HG03095 (cell line): ENCODE results near the gene ILF2.
"Not testable (repeated sequence)": the region's sequence is repeated elsewhere in the genome, so short reads cannot be mapped to it uniquely, and the experiment has no call there.

Source experiments
- ATAC-seq: cut with Tn5 transposase; IDR thresholded peaks from one replicate; pipeline ENCODE4 v1.9.1; 2021; ENCODE audit warnings: moderate library complexity; ENCODE audit not compliant: unreplicated experiment

The ILF2 gene

DNA sequence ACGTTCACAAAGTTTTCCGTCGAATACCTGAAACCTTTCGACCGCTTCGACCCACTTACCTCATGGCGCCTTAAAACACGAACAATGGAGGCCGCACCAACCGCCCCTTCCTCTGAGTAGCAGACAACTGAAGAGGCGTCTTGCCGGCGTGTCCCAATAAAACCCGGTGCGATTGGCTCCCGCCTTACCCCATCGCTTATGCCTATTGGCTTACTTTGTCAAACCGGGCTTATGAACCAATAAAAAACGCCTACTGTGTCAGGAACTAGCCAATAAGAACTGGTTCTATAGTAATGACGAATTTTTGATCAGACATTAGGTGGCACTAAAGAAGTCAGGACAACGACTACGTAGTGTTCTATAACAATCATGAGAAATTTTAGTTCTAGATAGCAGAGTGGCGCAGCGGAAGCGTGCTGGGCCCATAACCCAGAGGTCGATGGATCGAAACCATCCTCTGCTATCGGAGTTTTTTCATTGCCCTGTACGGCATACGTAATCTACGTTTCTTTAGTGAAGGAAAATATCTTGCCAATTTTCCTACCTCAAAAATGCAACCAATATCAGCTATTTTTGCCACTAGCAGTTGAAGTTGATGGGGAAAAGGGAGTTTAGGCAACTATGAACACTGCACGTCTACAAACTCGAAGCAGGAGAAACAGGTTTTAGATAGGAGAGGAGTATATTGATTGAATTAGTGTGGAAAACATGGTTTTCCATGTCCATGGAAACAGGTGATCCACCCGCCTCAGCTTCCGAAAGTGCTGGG lies at the start of gene ILF2:
TSS of gene ILF2 (minus strand) at position 135 of the 769 bp plus-strand sequence. CDS start at position 64, 71 bp downstream.
- peak; percentile 91 for ATAC-seq

DNA sequence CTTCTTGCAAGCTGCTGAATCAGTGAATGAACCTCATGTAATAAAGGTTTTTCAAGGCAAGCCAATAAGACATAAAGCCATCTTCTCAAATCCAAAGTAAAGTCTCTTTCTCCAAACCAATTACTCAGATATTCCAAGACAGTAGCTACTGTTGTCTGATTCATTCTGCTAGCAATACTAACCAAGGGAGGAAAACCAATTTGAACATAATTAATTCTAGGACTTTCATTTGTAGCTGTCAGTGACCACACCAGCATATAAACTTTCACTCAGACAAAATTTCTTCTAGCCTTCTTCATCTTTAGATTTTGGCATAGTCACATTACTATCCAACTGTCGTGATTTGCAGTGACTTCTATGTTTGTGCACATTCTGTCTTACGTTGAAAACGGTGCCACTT lies 46.5 kb upstream of the ILF2 start:
- no peak for ATAC-seq

DNA sequence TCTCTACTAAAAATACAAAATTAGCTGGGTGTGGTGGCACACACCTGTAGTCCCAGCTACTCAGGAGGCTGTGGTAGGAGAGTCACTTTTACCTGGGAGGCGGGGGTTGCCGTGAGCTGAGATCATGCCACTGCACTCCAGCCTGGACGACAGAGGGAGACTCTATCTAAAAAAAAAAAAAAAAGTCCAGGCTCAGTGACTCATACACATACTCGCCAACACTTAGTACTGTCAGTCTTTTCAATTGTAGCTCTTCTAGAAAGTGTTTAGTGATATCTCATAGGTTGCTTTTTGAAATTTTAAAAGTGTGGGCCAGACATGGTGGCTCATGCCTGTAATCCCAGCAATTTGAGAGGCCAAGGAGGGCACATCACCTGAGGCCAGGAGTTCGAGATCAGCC lies 45.4 kb upstream of the ILF2 start:
- not testable (repeated sequence) for ATAC-seq

DNA sequence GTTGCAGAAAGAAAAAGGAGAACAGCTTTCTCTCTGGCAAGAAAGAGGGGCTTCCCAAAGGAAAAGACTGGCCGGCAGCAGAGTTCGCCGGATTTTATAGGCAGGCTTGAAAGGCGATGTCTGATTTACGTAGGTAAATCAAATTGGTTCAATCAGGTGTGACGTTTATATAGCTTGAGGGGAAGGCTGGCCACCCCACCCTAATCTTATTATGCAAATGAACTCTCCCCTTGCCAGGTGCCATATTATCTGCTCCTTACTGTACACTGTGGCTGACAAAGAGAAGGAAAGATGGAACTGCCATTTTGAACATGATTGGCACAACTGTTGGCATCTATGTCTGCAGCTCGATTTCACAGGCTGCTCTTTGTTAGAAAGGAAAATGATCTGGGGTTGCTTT lies 40.2 kb upstream of the ILF2 start:
- no peak for ATAC-seq

DNA sequence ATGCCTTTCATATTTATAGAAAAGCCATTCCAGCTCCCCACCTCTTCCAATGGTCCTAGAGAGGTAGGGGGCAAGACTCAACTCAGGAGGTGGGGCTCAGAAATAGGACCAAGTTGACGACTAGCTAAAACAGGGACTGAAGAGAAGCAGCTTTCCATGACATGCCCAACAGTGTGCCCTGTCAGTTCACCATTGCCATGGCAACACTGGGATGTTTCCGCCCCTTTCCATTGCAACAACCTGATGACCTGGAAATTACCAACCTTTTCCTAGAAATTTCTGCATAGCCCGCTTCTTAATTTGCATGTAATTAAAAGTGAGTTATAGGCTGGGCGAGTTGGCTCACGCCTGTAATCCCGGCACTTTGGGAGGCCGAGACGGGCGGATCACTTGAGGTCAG lies 34.7 kb upstream of the ILF2 start:
- ATAC-seq, result no peak

DNA sequence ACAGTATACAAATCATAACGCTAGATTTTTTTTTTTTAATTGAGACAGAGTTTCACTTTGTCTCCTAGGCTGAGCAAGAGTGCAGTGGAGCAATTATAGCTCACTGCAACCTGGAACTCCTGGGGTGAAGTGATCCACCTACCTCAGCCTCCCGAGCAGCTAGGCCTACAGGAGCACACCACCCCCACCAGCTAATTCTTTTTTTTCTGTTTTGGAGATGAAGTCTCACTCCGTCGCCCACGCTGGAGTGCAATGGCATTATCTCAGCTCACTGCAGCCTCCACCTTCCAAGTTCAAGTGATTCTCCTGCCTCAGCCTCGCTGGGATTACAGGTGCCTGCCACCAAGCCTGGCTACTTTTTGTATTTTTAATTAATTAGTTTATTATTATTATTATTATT lies 29.0 kb upstream of the ILF2 start:
- no peak for ATAC-seq

DNA sequence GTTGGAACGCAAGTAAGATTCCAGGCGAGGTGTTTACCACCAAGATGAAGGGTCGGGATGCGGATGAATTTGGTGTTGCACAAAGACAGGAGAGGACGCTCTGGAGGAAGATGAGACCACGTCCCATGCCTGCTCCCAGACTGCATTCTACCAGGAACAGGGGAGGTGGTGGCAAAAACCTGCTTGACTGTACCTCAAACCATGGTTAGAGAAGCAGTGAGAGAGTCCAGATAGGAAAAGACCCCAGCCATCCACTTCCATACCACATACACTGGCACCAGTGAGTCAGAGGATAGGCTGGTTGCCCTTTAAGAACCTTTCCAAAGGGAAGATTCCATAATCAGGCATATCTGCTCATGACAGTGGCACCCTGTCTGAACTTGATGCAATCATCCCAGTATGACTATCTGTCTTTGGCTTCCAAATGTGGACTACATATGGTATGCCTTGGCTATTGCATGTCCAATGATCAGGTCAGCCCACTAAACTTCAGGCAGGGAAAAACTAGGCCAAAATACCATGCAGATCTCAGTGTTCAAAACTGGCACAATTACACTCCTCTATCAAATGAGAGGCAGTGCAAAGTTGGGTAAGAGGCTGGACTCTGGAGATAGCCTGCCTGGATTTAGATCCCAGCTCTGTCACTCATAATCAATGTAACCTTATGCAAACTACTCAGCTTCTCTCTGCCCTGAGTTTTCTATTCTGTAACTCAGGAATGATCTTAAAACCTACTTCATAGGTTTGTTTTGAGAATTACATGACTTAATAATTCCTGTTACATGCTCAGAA lies 28.3 kb upstream of the ILF2 start:
- no peak for ATAC-seq

DNA sequence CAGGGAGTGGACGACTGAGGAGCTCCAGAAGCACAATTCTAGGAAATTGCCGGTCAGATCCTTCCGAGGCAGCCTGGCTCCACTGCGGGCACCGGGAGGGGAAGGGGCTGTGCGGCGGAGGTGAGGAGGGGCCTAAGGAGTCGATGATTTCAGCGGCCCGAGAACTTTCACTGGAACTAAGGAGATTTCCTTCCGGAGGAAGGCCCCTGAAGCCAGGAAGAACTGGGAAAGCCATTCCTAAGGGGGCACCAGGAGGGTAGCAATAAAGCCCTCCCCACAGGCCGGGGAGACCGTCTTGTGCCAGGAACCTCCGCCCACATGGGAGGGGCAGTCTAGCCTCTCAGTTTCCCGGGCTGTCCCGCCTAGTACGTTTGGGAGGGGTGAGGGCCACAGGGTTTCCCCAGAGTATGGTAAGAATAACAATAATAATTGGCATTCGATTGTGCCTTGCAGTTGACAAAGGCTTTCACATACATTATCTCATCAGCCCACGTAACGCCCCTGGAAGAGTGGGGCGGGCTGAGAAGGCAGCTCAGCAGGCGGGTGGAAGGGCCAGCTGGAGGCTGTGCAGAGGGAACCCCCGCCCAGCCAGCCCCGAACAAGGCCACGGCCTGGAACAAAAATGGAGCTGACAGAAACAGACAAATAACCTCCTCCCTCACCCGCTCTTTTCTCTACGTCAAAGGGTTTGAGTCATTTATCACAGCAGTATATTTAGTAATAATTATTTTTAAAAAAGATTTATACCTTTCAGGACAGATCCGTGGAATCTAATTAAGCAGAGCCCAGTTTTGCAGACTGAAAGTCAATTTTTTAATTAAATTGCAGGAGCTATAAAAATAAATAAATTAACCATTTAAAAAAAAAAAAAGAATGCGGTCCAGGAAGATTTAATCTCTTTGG lies 27.5 kb upstream of the ILF2 start:
- no peak for ATAC-seq

DNA sequence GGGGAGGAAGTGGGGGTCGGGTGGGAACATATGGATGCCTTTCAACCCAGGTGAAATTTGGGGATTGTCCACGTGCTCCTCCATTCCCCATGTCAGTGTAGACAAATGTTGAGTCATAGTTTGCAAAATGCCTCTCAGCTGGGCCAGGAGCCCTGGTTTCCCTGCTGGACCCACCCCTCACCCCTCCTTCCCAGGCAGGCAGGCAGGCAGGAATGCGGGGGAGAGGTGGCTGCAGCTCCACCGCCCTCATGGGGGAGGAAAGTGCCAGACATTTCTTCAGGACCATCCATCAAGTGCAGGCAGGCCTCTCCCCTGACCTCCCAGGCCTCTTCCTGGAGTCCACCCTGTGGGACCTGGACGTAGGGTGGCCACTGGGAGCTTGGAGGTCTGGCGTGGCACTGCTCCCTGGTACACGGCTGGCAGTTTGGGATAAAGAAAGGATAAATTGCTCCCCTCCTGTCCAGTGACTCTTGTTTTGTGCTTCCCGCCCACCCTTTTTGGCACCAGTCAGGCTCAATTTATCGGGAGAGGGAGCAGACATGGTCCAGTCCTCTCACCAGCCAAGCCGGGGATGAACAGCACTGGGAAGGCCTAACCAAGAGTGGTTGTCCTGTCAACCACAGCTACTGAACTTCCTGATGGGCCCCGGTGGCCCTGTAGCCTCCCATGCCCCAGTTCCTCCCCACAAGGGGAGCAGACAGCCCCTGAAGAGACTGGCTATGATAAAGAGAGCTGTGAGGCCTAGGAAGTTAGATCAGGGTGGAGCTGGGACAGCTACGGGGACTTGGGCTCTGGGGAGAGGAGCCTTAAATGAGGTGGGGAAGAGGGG lies 26.6 kb upstream of the ILF2 start:
- ATAC-seq, result no peak

DNA sequence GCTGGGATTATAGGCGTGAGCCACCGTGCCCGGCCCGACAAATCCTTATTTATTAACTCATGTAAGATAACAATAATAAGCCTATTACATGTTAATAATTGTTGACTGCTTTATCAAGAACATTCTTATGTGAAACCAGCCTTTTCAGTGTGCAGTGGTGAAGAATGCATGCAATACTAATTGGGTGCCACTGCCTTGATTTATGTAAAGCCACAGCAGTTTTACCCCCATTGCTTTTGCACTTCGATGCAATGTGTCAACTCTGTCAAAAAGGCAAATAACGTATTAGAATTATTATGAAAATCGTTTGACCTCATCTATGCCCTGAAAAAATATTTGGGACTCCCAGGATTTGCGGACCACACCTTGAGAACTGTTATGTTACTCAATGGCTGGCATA lies 25.9 kb upstream of the ILF2 start:
- no peak for ATAC-seq

DNA sequence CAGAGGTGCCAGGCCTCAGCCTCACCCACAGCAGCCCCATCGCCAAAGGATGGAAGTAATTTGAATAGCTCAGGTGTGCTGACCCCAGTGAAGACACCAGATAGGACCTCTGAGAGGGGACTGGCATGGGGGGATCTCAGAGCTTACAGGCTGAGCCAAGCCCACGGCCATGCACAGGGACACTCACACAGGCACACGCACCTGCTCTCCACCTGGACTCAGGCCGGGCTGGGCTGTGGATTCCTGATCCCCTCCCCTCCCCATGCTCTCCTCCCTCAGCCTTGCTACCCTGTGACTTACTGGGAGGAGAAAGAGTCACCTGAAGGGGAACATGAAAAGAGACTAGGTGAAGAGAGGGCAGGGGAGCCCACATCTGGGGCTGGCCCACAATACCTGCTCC lies 22.7 kb upstream of the ILF2 start:
- ATAC-seq, result no peak

DNA sequence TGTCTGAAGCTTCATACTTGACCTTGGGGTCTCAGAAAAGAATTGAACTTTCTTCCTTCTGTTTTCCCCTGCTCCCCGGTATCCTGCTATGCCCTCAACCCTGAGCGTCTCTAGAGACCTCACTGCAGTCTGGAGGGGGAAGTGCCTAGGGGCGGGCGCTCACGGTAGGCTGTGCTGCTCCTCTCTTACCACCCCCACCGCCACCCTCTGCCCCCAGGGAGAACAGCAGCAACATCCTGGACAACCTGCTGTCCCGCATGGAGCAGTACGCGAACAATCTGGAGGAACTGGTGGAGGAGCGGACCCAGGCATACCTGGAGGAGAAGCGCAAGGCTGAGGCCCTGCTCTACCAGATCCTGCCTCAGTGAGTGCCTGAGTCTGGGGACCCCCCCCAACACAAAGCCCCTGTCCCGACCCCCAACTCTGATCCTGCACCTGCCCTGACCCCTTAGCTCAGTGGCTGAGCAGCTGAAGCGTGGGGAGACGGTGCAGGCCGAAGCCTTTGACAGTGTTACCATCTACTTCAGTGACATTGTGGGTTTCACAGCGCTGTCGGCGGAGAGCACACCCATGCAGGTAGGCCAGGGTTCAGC lies 18.0 kb upstream of the ILF2 start:
- no peak for ATAC-seq

DNA sequence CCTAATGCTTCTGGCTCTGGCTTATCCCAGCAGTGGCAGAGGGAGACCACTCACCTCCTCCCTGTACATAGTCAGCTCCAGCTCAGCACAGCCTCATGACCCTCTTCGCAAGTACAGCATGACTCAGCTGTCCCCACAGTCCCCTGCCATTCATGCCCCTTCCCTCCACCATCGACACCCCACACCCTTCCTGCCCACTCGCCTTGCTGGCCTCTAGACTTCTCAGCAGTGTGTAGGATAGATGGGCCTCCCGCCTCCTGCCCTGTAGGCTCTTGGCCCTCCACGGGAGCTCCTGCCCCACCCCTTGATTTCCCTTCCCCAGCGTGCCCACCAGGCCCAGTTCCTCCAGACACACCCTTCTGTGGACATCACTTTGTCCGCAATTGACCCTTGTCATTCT lies 17.5 kb upstream of the ILF2 start:
- ATAC-seq, result no peak

DNA sequence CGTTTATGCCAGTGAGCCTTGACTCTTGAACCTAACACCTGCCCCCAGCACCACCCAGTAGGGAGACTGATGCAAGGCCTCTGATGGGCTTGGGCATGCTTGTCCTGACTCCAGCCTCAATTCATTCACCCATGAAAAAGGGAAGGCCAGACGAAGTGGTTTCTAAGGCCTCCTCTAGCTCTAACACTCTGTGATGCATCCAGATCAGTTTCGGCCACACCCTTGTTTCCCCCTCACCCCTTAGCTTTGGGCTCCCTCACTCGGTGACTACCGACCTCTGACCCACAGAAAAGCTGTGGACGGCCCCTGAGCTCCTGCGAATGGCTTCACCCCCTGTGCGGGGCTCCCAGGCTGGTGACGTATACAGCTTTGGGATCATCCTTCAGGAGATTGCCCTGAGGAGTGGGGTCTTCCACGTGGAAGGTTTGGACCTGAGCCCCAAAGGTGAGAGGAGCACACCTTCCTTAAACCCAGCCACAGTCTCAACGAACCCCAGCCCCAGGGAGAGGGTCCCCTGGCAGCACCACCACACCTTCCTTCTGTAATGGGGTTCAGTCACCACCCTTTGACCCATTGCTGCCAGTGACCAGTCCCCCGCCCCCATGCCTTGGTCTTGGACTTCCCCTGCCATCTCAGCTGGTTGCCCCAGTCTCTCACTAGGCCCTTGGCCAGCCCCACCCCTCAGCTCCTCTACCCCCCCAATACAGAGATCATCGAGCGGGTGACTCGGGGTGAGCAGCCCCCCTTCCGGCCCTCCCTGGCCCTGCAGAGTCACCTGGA lies 16.7 kb upstream of the ILF2 start:
- ATAC-seq, result no peak

DNA sequence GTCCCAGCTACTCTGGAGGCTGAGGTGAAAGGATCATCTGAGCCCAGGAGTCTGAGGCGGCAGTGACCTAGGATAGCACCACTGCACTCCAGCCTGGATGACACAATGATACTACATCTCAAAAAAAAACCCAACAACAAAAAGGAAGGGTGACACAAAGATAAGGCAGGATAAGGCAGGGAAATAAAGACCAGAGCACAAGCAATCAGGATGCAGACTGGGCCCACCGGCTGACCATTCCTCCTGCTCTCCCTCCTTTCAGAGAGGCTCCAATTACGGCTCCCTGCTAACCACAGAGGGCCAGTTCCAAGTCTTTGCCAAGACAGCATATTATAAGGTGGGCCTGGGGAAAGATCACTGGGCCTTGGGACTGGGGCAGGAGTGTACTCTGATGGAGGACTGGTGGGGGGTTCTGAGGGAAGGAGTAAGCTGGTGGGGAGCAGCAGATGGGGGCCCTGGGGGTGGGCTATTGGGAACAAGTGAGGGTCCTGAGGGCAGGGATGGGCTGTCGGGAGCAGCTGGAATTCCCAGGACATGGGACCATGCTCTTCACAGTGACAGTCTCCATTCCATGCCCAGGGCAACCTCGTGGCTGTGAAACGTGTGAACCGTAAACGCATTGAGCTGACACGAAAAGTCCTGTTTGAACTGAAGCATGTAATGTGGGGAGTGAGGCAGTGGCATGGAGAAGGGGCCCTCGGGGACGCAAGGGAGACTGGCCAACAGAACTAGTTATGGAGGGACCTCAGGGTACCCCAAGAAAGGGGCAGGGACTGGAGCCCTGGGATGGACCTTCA lies 14.9 kb upstream of the ILF2 start:
- ATAC-seq, result no peak

DNA sequence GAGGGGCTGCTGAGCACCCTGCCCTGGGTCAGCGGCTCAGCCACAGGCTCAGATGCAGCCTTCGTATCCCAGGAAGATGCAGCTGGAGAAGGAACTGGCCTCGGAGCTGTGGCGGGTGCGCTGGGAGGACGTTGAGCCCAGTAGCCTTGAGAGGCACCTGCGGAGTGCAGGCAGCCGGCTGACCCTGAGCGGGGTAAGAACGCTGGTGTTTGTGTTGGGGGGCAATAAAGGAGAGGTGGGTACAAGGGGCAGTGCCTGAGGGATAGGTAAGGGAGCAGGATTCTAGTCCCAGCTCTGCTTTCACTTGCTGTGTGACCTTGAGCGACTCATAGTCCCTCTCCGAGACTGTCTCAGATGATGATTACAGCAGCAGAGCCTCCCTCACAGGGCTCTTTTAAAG lies 14.1 kb upstream of the ILF2 start:
- ATAC-seq, result no peak

DNA sequence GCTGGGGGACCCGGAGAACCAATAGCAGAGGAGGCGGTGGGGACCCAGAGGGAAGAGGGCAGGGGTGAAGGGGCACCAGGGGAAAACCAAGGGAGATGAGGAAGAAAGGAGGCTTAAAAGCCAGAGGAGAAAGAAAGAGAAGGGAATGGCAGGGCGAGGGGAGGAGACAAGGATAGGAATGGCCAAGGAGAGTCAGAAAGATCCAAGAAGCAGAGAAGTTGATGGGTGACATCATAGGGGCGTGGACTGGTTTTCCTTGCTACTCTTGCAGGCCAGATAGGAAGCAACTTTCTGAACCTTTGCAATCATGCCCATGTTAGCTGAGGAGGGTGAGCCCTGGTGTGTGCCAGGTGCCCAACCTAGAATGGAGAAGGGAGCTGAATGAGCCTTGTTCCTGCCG lies 13.1 kb upstream of the ILF2 start:
- no peak for ATAC-seq

DNA sequence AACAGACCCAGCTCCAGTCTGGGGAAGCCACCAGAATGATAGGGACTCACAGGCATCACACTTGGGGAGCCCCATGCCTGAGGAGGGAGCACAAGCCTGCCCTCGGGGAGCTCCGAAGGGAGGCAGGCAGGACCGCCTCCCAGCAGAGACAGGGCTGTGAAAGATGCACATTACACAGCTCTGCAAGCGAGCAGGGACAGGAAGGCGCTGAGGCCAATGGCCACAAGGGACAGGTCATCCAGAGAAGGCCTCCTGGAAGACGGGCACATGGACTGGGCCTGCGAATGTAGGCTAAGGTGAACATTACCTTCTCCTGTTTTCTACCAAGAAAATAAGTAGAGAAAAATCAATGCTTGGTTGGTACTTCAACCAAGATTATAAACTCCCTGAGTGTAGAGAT lies 11.9 kb upstream of the ILF2 start:
- ATAC-seq, result no peak

DNA sequence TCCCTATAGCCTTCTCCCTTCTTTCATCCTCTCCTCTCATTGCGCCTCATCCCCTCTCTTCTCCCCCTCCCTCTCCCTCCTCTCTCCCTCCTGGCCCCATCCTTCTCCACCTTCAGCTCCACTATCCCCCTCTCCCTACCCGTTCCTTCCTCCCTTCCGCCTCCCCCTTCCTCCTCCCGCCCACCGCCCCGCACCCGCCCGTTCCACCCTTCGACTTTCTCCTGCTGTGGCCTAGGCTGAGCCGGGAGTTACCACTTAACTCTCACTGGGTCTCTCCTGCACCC lies 9.3 kb upstream of the ILF2 start:
- ATAC-seq, result no peak
